Stimulated activated CD4-positive, alpha-beta T cell treated with anti-CD3 and anti-CD28 coated beads, Interleukin-4, amount 100 ng/mL, for 48 hours (primary cell): ENCODE data around the gene SYNPO.

Source experiments
- DNase-seq, 2 donors: peaks; one replicate each; pipeline ENCODE4 v3.0.0-alpha.2; 2020; ENCODE audit warnings: low read depth in 2 of 2

Gene SYNPO

DNA sequence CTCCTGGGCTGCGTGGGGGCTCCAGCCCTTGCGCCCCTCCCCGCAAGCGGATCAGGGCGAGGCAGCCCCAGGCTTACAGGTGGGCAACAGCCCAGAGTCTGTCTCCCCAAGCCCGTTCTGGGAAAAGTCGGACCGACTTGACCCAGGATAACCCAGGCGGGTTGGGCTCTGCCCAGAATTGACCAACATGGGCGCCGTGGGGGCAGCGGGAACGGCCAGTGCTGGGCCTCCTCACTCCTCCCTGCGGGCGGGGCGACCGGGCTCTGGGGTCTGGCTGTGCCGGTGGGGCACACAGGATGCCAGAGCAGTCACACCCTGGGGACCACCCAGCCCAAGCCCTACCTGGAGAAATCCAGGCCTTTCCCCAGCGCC, 15.3 kb upstream of the SYNPO start:
- DNase-seq: no peak

GRCh38 chr5:150625831-150626746, 14.4 kb upstream of the SYNPO start:
- DNase-seq: no peak

GRCh38 chr5:150626853-150627276, 13.6 kb upstream of the SYNPO start:
- DNase-seq: no peak

- DNase-seq: no peak
These were observed 12.5 kb upstream of the SYNPO start for GRCh38 chr5:150627731-150628545.

DNA sequence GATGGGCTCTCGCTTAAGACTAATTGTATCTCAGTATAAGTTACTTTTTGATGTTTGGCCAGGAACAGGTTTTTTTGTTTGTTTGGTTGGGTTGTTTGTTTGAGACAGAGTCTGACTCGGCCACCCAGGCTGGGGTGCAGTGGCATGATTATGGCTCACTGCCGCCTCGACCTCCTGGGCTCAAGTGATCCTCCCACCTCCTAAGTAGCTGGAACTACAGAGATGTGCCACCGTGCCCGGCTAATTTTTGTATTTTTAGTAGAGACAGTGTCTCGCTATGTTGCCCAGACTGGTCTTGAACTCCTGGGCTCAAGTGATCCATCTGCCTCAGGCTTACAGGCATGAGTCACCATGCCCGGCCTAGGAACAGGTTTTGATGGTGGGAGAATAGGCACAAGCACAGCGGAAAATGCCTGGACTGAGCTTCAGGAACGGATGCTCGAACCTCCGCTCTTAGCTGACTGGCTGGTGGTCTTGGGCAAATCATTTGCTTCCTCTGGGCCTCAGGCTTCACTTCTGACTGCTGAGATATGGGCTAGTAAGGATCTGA, 11.4 kb upstream of the SYNPO start:
- no peak for DNase-seq

DNA sequence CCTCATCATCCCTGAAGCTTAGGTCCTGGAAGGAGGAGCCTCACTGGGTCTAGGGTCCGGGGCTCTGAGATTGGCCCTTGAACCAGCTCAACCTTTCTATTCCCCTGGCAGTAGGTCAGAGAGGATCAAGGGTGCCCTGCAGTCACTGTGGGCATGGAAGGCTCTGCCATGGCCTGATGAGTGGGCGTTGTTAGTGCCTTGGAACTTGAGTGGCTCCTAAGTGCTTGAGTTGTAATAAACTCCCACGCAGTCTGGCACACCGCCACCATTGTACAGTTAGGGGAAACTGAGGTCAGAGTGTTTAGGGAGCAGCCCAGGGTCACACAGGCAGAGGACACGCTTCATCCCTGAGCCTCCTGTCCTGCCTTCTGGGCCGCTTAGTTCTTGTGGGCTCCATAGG, 10.4 kb upstream of the SYNPO start:
- no peak for DNase-seq

DNA sequence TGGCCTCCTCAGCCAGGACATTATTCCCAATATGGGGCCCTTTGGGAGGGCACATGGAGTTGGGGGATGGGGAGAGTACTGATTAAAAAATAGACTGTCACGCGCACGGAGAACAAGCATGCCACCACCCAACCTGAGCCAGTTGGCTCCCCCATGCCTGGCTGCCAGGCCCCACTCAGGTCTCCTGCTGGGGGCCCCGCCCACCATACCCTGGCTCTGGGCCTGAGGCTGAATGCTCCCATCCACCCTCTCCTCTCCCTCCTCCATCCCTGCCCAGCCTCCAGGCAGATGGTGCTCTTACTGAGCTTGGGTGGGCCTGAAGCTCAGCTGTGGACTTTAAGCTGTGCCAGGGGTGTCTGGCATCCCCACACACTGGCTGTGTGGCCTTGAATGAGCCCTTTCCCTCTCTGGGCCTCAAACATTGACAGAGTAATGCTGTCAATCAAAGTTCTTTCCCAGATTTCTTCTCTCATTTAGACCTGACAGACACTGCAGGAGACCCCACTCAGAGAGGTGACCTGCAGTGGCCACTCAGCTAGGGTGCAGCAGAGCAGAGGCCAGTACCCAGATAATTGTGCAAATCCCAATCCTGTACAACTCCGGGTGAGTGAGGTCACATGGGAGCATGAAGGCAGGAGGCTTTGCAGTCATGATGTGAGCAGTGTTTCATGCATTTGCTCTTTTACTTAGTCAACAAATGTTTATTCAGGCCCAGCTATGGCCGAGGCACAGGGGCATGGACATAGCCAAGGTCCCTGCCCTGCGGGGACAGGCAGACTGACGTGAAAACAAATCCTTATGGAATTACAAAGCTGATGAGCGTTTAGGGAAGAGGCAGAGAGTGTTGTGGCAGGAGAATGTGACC, 9.8 kb upstream of the SYNPO start:
- DNase-seq: no peak

- no peak for DNase-seq
These were observed 9.1 kb upstream of the SYNPO start for GRCh38 chr5:150631326-150631701.

GRCh38 chr5:150632305-150633160, 7.9 kb upstream of the SYNPO start:
- no peak for DNase-seq

DNA sequence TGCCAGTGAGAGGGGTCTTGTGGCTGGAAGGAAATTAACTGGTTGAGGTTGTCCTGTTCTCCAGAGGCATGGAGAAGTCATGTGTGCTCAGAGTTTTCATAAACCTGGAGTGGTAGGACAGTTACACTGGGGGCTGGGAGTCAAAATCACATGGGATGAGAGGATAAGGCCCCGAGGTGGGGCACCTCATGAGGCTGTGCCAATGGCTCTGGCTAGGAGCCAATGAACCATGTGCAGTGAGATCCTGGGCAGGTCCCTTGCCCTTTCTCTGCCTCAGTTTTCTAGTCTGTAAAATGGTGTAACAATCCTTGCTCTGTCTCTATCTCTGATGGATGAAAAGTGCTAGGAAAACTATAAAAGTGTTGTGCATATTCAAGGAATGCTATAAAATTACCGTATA, 7.0 kb upstream of the SYNPO start:
- DNase-seq: no peak

DNA sequence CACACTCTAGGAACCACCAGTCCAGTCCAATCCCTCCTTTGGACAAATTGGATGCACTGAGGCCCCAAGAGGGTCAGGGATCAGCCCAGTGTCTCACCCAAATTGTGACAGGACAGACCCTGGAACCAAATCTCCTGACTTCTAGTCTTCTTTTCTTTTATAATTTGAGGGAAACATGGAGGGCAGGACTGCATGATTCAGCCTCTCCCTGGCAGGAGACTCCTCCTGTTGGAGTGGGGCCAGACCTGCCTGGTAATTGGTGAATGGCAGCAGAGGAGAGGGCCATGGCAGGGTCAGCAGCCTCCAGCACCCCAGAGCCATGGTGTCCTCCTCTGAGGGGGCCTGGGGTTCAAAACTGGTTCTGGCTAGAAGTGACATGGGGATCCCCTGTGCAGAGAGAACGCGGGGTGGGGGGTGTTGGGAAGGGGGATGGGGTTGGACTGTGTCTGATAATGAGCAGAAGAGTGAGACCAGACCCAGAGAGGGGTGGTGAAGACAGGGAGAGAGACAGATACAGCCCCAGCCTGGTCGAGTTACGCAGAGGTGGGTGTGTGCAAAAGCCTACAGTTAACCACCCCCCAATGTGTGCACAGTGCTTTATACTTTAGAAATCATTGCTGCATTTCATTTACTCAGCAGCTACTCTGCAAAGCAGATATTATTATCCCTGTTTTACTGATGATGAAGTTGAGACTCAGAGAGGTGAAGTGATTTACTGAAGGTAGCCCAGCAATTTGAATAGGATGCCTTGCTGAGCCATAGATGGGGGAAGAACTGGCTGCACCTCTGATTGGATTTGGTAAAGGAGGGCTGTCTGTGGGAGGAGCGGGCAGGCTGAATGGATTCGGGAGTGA, 3.8 kb upstream of the SYNPO start:
- no peak for DNase-seq

GRCh38 chr5:150637245-150638052, 3.0 kb upstream of the SYNPO start:
- DNase-seq: no peak

DNA sequence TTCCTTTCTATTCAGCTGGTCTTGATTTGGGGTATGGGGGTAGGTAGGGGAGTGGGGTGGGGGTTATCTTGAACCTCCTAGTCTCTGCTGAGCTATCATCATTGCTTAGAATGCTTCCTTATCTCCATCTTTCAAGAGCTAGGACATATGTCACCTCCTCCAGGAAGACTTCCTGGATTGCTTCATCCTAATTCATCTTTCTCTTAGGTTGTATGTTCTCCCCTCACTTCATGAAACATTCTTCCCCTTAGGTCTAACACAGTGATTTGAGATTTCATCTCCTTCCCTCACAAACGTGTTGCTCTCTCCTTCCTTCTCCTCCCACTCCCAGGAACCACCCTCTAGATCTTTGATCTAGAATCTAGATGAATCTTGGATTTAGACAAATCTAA, 2.4 kb upstream of the SYNPO start:
- no peak for DNase-seq

- no peak for DNase-seq
These were observed 1.7 kb upstream of the SYNPO start for GRCh38 chr5:150638488-150639376.

GRCh38 chr5:150639377-150639692, 1.1 kb upstream of the SYNPO start:
- no peak for DNase-seq

GRCh38 chr5:150639751-150640150, 709 bp upstream of the SYNPO start:
- no peak for DNase-seq

- DNase-seq: no peak
These were observed 628 bp downstream of the SYNPO start for GRCh38 chr5:150641006-150641570.
